GM12878 (cell line): ENCODE results near the gene JPT1. TPM values are rescaled to one million over a fixed set of nuclear protein-coding genes. Genes with fewer than 3 reads are reported as not detected.

Source experiments
- ATAC-seq: fragments of 200-7000 bp; cut with Tn5 transposase; 3 replicates; pipeline ENCODE4 v1.9.1; 2020; ENCODE audit warnings: mild to moderate bottlenecking, moderate library complexity
- BruUV-seq: library from RNA; stranded (reverse); fragments of 400-500 nt; replicated peaks from 2 replicates; lab custom pipeline; 2021; lab: Mats Ljungman, UMichigan
- CTCF ChIA-PET: fragments of 300-600 bp; sonication (Branson Sonifier 250); formaldehyde crosslinking; extraction: SDS; loops from one replicate; lab custom pipeline; 2021; ENCODE audit warnings: inconsistent platforms; lab: Yijun Ruan, JAX
- POLR2A ChIA-PET: fragments of 350-600 bp; formaldehyde crosslinking; extraction: SDS; loops from one replicate; lab custom pipeline; 2021; ENCODE audit warnings: inconsistent platforms; lab: Charles Lee
- RAD21 ChIA-PET: fragments of 300-600 bp; sonication (Branson Sonifier 250); formaldehyde crosslinking; loops from one replicate; lab custom pipeline; 2023; ENCODE audit warnings: antibody characterized with exemption; ENCODE audit not compliant: unreplicated experiment; lab: Charles Lee
- SMC1A ChIA-PET: fragments of 300-600 bp; sonication (Branson Sonifier 250); formaldehyde crosslinking; loops from one replicate; lab custom pipeline; 2023; ENCODE audit not compliant: unreplicated experiment, uncharacterized antibody; lab: Charles Lee
- DNase-seq: peaks from one replicate; pipeline ENCODE4 v3.0.0-alpha.2; 2011; ENCODE audit warnings: low read depth, low spot score
- FAIRE-seq: peaks from 3 replicates; lab custom pipeline; 2011; peaks lifted over from hg19 to GRCh38; lab: Jason Lieb, UNC
- H2AFZ ChIP-seq: 2 replicates; pipeline ENCODE4 v1.6.0; 2011; ENCODE audit warnings: low read depth, low read length, control low read depth; ENCODE audit not compliant: control insufficient read depth
- H3K27ac ChIP-seq: 2 replicates; pipeline ENCODE4 v1.5.1; 2011; ENCODE audit warnings: control low read depth; ENCODE audit not compliant: control insufficient read depth, insufficient read depth
- H3K27me3 ChIP-seq, 2 experiments: replicated peaks in 1 of 2; 2 replicates each; pipeline versions ENCODE4 v1.6.0 to v1.6.1; 2011; ENCODE audit warnings: low read length in 1 of 2; ENCODE audit not compliant: control insufficient read depth in 2 of 2, insufficient read depth in 2 of 2
- H3K36me3 ChIP-seq, 2 experiments: 2 replicates each; pipeline ENCODE4 v1.5.1; 2011; ENCODE audit warnings: low read length in 1 of 2; ENCODE audit not compliant: control insufficient read depth in 2 of 2, insufficient read depth in 2 of 2
- H3K4me1 ChIP-seq: 2 replicates; pipeline ENCODE4 v1.6.1; 2011; ENCODE audit warnings: mild to moderate bottlenecking, low read length, moderate library complexity, mixed read lengths; ENCODE audit not compliant: control insufficient read depth, insufficient read depth
- H3K4me2 ChIP-seq: 2 replicates; pipeline ENCODE4 v1.6.0; 2011; ENCODE audit warnings: control low read depth; ENCODE audit not compliant: control insufficient read depth, insufficient read depth
- H3K4me3 ChIP-seq: fragments of 200-600 bp; sonication (generic); 2 replicates; pipeline ENCODE4 v1.5.1; 2016
- H3K79me2 ChIP-seq: 2 replicates; pipeline ENCODE4 v1.6.0; 2011; ENCODE audit warnings: low read length; ENCODE audit not compliant: control insufficient read depth, insufficient read depth
- H3K9ac ChIP-seq: 2 replicates; pipeline ENCODE4 v1.8.0; 2011; ENCODE audit warnings: low read length, control low read depth, mixed read lengths; ENCODE audit not compliant: control insufficient read depth, insufficient read depth
- H3K9me3 ChIP-seq: replicated peaks from 3 replicates; pipeline ENCODE4 v1.5.1; 2011; ENCODE audit warnings: mild to moderate bottlenecking, low read length; ENCODE audit not compliant: control insufficient read depth, insufficient read depth
- H4K20me1 ChIP-seq: 2 replicates; pipeline ENCODE4 v1.6.0; 2011; ENCODE audit not compliant: control insufficient read depth, insufficient read depth
- ATF7 ChIP-seq: fragments of 450-650 bp; IDR thresholded peaks from 2 replicates; pipeline ENCODE4 v1.6.1; 2016; ENCODE audit warnings: low read depth, mild to moderate bottlenecking
- BHLHE40 ChIP-seq, 2 experiments: fragments of 450-650 bp in 1 of 2; IDR thresholded peaks; 2 replicates each; pipeline ENCODE4 v1.6.1; 2011 to 2017; ENCODE audit warnings: low read depth in 2 of 2, borderline replicate concordance in 1 of 2, improper control_type of control experiment in 1 of 2, low read length in 1 of 2, mild to moderate bottlenecking in 1 of 2
- BRCA1 ChIP-seq: IDR thresholded peaks from 2 replicates; pipeline ENCODE4 v1.6.1; 2011; ENCODE audit warnings: low read depth, low read length, improper control_type of control experiment
- IKZF1 ChIP-seq: fragments of 450-650 bp; conservative IDR thresholded peaks from 2 replicates; pipeline ENCODE4 v1.6.1; 2017; ENCODE audit warnings: antibody characterized with exemption, mild to moderate bottlenecking
- JUND ChIP-seq: IDR thresholded peaks from 2 replicates; pipeline ENCODE4 v1.6.1; 2012; ENCODE audit warnings: low read depth, mild to moderate bottlenecking, low read length, improper control_type of control experiment, moderate library complexity
- MEF2B ChIP-seq: fragments of 450-650 bp; IDR thresholded peaks from 2 replicates; pipeline ENCODE4 v1.6.1; 2018; ENCODE audit warnings: mild to moderate bottlenecking, moderate library complexity; ENCODE audit not compliant: partially characterized antibody, poor library complexity, severe bottlenecking
- NBN ChIP-seq: fragments of 450-650 bp; IDR thresholded peaks from 2 replicates; pipeline ENCODE4 v1.6.1; 2016
- NR2C1 ChIP-seq: fragments of 450-650 bp; IDR thresholded peaks from 2 replicates; pipeline ENCODE4 v1.6.1; 2017; ENCODE audit warnings: antibody characterized with exemption, mild to moderate bottlenecking, moderate library complexity
- PML ChIP-seq: IDR thresholded peaks from 2 replicates; pipeline ENCODE4 v1.6.1; 2012; ENCODE audit warnings: low read length, inconsistent platforms
- TCF12 ChIP-seq: IDR thresholded peaks from 2 replicates; pipeline ENCODE4 v1.6.1; 2011; ENCODE audit warnings: low read depth, mild to moderate bottlenecking, low read length
- TCF3 ChIP-seq: IDR thresholded peaks from 2 replicates; pipeline ENCODE4 v1.6.1; 2012; ENCODE audit warnings: low read depth, mild to moderate bottlenecking, low read length, borderline replicate concordance; ENCODE audit not compliant: insufficient read depth
- YY1 ChIP-seq: IDR thresholded peaks from 2 replicates; pipeline ENCODE4 v1.6.1; 2011; ENCODE audit warnings: low read depth, mild to moderate bottlenecking, low read length
- ZNF207 ChIP-seq: fragments of 450-650 bp; IDR thresholded peaks from 2 replicates; pipeline ENCODE4 v1.6.1; 2014; ENCODE audit warnings: antibody characterized with exemption, mild to moderate bottlenecking, borderline replicate concordance
- ZZZ3 ChIP-seq: IDR thresholded peaks from 2 replicates; pipeline ENCODE4 v1.6.1; 2011; ENCODE audit warnings: low read depth; ENCODE audit not compliant: control insufficient read depth, insufficient read length
- WGBS: methylation state at CpG from one replicate; pipeline ENCODE4 v1.1.6; 2016; ENCODE audit warnings: low lambda C conversion rate; ENCODE audit not compliant: insufficient replicate concordance, insufficient coverage; ENCODE audit errors: missing lambda C conversion rate; 5-methylcytosine and 5-hydroxymethylcytosine counted together
- in situ Hi-C: fragments of 300-500 bp; cut with MboI; formaldehyde crosslinking; loops from 9 replicates; pipeline ENCODE4 v1.14.3; 2018; ENCODE audit warnings: mixed read lengths
- intact Hi-C: fragments of 100-400 bp; cut with micrococcal nuclease; formaldehyde crosslinking; loops from one replicate; pipeline ENCODE4 v1.14.2; 2022; ENCODE audit not compliant: unreplicated experiment
- polyA plus RNA-seq, 11 experiments: library from polyadenylated mRNA; depleted of rRNA in 4 of 11; unstranded in 6 of 11; stranded (reverse) in 5 of 11; fragments of >200 nt; fragmentation: Nextera tagmentation in 4 of 11; fragmentation: Illumina TruSeq in 1 of 11; extraction: Ambion mirVana in 4 of 11; extraction: Trizol in 1 of 11; gene quantifications; 1 replicate in 1 of 11; 2 replicates in 10 of 11; pipeline versions ENCODE4 v1.2.1 to v1.2.3, GENCODE V29; 2011 to 2016; ENCODE audit warnings: inconsistent platforms in 2 of 11, missing spikeins in 2 of 11, low read depth in 1 of 11
- total RNA-seq, 4 experiments: library from RNA; depleted of rRNA in 3 of 4; stranded (reverse); fragments of >200 nt in 3 of 4; fragmentation: Illumina TruSeq in 1 of 4; extraction: Trizol in 1 of 4; gene quantifications; 2 replicates each; pipeline versions ENCODE4 v1.2.1 to v1.2.3, GENCODE V29; 2013 to 2021
- TF ChIP-seq, protein P1 (sequence below): IDR thresholded peaks from 2 replicates; pipeline ENCODE4 v1.6.1; 2011; ENCODE audit warnings: borderline replicate concordance, low read depth, mild to moderate bottlenecking, moderate library complexity, low read length; ENCODE audit not compliant: insufficient read depth, poor library complexity, severe bottlenecking
- TF ChIP-seq, protein P2 (sequence below): IDR thresholded peaks from 2 replicates; pipeline ENCODE4 v1.6.1; 2011; ENCODE audit warnings: borderline replicate concordance, low read depth, mild to moderate bottlenecking, moderate library complexity, mixed read lengths, low read length; ENCODE audit not compliant: insufficient read depth; ENCODE audit errors: extremely low read length
- TF ChIP-seq, protein P3 (sequence below): fragments of 450-650 bp; IDR thresholded peaks from 2 replicates; pipeline ENCODE4 v1.6.1; 2017; ENCODE audit warnings: mild to moderate bottlenecking, low read depth, inconsistent platforms; ENCODE audit not compliant: poor library complexity, severe bottlenecking

JPT1 gene
- total and polyA plus RNA-seq, 10 of the 15 experiments (the other 5 are each of a cell fraction or from before 2014, with no cell fraction given) = 79.7 to 651 (median 323) TPM

DNA sequence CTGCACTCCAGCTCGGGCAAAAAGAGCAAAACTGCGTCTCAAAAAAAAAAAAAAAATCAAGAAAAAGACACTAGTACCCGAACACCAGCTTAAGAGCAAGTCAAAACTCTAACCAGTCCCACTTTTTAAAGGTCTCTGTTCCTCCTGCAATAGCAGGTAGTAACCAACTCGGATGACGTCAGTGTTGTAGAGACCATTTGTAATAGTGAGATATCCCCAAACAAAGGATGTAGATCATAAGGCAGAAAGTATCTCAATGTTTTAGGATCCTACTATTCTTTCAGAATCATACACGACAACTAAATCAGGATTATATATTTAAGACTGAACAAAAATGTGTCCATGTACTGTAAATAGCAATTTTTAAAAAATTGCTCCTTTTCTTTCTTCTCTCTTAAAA is 2.4 kb downstream of the JPT1 start:
- peaks cover 6 to 11% of the 10 kb centered on the region in 2 experiments; a peak in 3 of 4 replicates for H3K36me3 ChIP-seq
- BruUV-seq = no TSS peak
- H3K27ac ChIP-seq = no peak overlapping the region
- WGBS = 50% methylated on average over 5 of the region's 6 CpGs
- POLR2A ChIA-PET = interaction anchor here (0.7 to 1.2 kb wide), 3 partner anchors 15 to 53 kb away, joined by 3 read pairs; partner anchors contain the start of gene NT5C
- in situ Hi-C loops = no loop called here
- ATAC-seq (no peak), FAIRE-seq (no peak), DNase-seq (no peak)
- intact Hi-C loops = no loop called here
- no peaks in the 10 kb centered on the region for H3K9me3 ChIP-seq
- RAD21 ChIA-PET = interaction anchor here (0.7 kb wide), 1 partner anchor 119 kb away, joined by 3 read pairs; the partner anchor contains the start of gene MIF4GD
- H4K20me1 ChIP-seq = no peaks in the 10 kb centered on the region
- CTCF ChIA-PET = interaction anchor here (1.8 kb wide), 1 partner anchor 20 kb away, joined by 5 read pairs; the partner anchor contains the start of gene NT5C
- peak overlapping the region; percentile 89; the same call in 1 of the 2 replicates for H3K4me2 ChIP-seq
- peaks cover 63% of the 10 kb centered on the region for H3K79me2 ChIP-seq
- SMC1A ChIA-PET = interaction anchor here (1.1 kb wide), 2 partner anchors 38 to 50 kb away, joined by 3 to 4 read pairs; no protein-coding TSS in a partner anchor
- peaks cover 6% of the 10 kb centered on the region for H3K4me1 ChIP-seq
- H3K4me3 ChIP-seq = peak overlapping the region; percentile 90
- H3K9ac ChIP-seq = no peak overlapping the region
- TF ChIP-seq BRCA1 = no peak
- no peak for TF ChIP-seq YY1
- no peak for TF ChIP-seq IKZF1
- no peak for TF ChIP-seq TCF3
- TF ChIP-seq NR2C1 = no peak
- TF ChIP-seq, protein P1, sequence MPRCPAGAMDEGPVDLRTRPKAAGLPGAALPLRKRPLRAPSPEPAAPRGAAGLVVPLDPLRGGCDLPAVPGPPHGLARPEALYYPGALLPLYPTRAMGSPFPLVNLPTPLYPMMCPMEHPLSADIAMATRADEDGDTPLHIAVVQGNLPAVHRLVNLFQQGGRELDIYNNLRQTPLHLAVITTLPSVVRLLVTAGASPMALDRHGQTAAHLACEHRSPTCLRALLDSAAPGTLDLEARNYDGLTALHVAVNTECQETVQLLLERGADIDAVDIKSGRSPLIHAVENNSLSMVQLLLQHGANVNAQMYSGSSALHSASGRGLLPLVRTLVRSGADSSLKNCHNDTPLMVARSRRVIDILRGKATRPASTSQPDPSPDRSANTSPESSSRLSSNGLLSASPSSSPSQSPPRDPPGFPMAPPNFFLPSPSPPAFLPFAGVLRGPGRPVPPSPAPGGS = no peak
- TF ChIP-seq BHLHE40 (IDR thresholded peaks at IDR 0.05; ENCODE audit: borderline replicate concordance in 1 of 2, low read depth in 2 of 2, low read length in 1 of 2) = no peak
- TF ChIP-seq, protein P2, sequence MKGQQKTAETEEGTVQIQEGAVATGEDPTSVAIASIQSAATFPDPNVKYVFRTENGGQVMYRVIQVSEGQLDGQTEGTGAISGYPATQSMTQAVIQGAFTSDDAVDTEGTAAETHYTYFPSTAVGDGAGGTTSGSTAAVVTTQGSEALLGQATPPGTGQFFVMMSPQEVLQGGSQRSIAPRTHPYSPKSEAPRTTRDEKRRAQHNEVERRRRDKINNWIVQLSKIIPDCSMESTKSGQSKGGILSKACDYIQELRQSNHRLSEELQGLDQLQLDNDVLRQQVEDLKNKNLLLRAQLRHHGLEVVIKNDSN = no peak
- peak; percentile 99 for TF ChIP-seq ATF7
- no peak for TF ChIP-seq JUND
- TF ChIP-seq ZNF207 = no peak
- TF ChIP-seq, protein P3, sequence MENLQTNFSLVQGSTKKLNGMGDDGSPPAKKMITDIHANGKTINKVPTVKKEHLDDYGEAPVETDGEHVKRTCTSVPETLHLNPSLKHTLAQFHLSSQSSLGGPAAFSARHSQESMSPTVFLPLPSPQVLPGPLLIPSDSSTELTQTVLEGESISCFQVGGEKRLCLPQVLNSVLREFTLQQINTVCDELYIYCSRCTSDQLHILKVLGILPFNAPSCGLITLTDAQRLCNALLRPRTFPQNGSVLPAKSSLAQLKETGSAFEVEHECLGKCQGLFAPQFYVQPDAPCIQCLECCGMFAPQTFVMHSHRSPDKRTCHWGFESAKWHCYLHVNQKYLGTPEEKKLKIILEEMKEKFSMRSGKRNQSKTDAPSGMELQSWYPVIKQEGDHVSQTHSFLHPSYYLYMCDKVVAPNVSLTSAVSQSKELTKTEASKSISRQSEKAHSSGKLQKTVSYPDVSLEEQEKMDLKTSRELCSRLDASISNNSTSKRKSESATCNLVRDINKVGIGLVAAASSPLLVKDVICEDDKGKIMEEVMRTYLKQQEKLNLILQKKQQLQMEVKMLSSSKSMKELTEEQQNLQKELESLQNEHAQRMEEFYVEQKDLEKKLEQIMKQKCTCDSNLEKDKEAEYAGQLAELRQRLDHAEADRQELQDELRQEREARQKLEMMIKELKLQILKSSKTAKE = no peak
- no peak for TF ChIP-seq MEF2B
- TF ChIP-seq ZZZ3 = no peak
- no peak for TF ChIP-seq PML
- TF ChIP-seq NBN = 0 out of 2 replicates have a peak, but pooled peaks have one; percentile 19
- no peak for TF ChIP-seq TCF12
- TF ChIP-seq, all 136 proteins: peak for 2
- Histone ChIP-seq H2AFZ (no peak overlapping the region), H3K27me3 (no peaks in the 10 kb centered on the region)
